Measurements from ENCODE around the gene MRPS11. TPM values are rescaled to one million over a fixed set of nuclear protein-coding genes. Genes with fewer than 3 reads are reported as not detected.
A peak's percentile ranks its signal among the peaks of the same experiment; 100 is the strongest.

MRPS11 gene
- total and polyA plus RNA-seq, 9 of the 15 experiments (the other 6 are each of a cell fraction or from before 2014, with no cell fraction given): 28.3 to 83.2 (median 53.1) TPM

GRCh38 chr15:88465633-88466224 is 1.8 kb upstream of the MRPS11 start (continued):
- TF ChIP-seq ZNF318 (IDR thresholded peaks at IDR 0.05; ENCODE audit: borderline replicate concordance in 1 of 2, low read depth in 1 of 2) (no peak), MYBL2 (IDR thresholded peaks at IDR 0.05; ENCODE audit: low read depth) (no peak), MYBL2 (CRISPR knock-in tag; IDR thresholded peaks at IDR 0.05; ENCODE audit: borderline replicate concordance) (no peak), KLF16 (IDR thresholded peaks at IDR 0.05) (no peak), BRD9 (IDR thresholded peaks at IDR 0.05; ENCODE audit: low read depth, partially characterized antibody) (no peak), ZKSCAN3 (CRISPR knock-in tag; IDR thresholded peaks at IDR 0.05) (no peak), HDAC8 (tag; IDR thresholded peaks at IDR 0.05) (no peak), PHTF2 (CRISPR knock-in tag; IDR thresholded peaks at IDR 0.05) (no peak), THRAP3 (IDR thresholded peaks at IDR 0.05; ENCODE audit: borderline replicate concordance) (no peak), MEIS2 (IDR thresholded peaks at IDR 0.05; ENCODE audit: partially characterized antibody) (peak; percentile 43), TCF7 (IDR thresholded peaks at IDR 0.05; ENCODE audit: borderline replicate concordance) (no peak), ZNF583 (CRISPR knock-in tag; IDR thresholded peaks at IDR 0.05) (no peak), EHMT2 (IDR thresholded peaks at IDR 0.05) (no peak), ERF (CRISPR knock-in tag; IDR thresholded peaks at IDR 0.05) (no peak), NCOA2 (IDR thresholded peaks at IDR 0.05; ENCODE audit: partially characterized antibody in 2 of 2) (no peak), IFI16 (CRISPR knock-in tag; IDR thresholded peaks at IDR 0.05) (no peak), FOXJ2 (tag; IDR thresholded peaks at IDR 0.05) (no peak), FOXO4 (CRISPR knock-in tag; IDR thresholded peaks at IDR 0.05) (no peak)
- TF ChIP-seq, protein P1, sequence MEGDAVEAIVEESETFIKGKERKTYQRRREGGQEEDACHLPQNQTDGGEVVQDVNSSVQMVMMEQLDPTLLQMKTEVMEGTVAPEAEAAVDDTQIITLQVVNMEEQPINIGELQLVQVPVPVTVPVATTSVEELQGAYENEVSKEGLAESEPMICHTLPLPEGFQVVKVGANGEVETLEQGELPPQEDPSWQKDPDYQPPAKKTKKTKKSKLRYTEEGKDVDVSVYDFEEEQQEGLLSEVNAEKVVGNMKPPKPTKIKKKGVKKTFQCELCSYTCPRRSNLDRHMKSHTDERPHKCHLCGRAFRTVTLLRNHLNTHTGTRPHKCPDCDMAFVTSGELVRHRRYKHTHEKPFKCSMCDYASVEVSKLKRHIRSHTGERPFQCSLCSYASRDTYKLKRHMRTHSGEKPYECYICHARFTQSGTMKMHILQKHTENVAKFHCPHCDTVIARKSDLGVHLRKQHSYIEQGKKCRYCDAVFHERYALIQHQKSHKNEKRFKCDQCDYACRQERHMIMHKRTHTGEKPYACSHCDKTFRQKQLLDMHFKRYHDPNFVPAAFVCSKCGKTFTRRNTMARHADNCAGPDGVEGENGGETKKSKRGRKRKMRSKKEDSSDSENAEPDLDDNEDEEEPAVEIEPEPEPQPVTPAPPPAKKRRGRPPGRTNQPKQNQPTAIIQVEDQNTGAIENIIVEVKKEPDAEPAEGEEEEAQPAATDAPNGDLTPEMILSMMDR (IDR thresholded peaks at IDR 0.05 in 2 of 3, conservative IDR thresholded peaks at IDR 0.05 in 1 of 3; ENCODE audit: insufficient read depth in 2 of 3, low read depth in 1 of 3, low read length in 3 of 3): no peak

All from K562 (cell line).